HCT116 (cell line): ENCODE measurements around the gene A3GALT2. TPM values are rescaled to one million over a fixed set of nuclear protein-coding genes. Genes with fewer than 3 reads are reported as not detected.

Source experiments
- ATAC-seq: fragments of 200-7000 bp; cut with Tn5 transposase; 2 replicates; pipeline ENCODE4 v1.9.1; 2020; ENCODE audit warnings: mild to moderate bottlenecking, moderate library complexity
- BruUV-seq: library from RNA; stranded (reverse); fragments of 400-500 nt; replicated peaks from 2 replicates; lab custom pipeline; 2021; lab: Mats Ljungman, UMichigan
- CTCF ChIA-PET: fragments of 300-600 bp; sonication (Branson Sonifier 250); formaldehyde crosslinking; loops from one replicate; lab custom pipeline; 2021; ENCODE audit warnings: antibody characterized with exemption; lab: Charles Lee
- POLR2A ChIA-PET: fragments of 300-600, 350-600 bp; sonication (Branson Sonifier 250); formaldehyde crosslinking; loops from one replicate; lab custom pipeline; 2021; ENCODE audit warnings: antibody characterized with exemption; lab: Charles Lee
- RAD21 ChIA-PET, 2 experiments: fragments of 300-600 bp; sonication (Branson Sonifier 250); formaldehyde crosslinking; loops; one replicate each; lab custom pipeline; 2023; ENCODE audit warnings: low total read pairs in 2 of 2; ENCODE audit not compliant: uncharacterized antibody in 2 of 2, unreplicated experiment in 2 of 2, low non-redundant PET in 1 of 2; lab: Charles Lee
- DNase-seq: peaks from one replicate; pipeline ENCODE4 v3.0.0-alpha.2; 2010; ENCODE audit warnings: low read depth, low spot score
- H2AFZ ChIP-seq: fragments of 200-600 bp; shearing (Covaris generic), sonication (generic); 2 replicates; pipeline ENCODE4 v1.6.1; 2017; ENCODE audit warnings: low read depth, mixed run types, mixed read lengths, antibody characterized with exemption, low read length; ENCODE audit not compliant: poor library complexity, severe bottlenecking
- H3K27ac ChIP-seq: 2 replicates; pipeline ENCODE4 v1.5.1; 2012; ENCODE audit warnings: low read depth, low read length
- H3K27me3 ChIP-seq: fragments of 200-600 bp; sonication (generic); 2 replicates; pipeline ENCODE4 v1.6.1; 2016; ENCODE audit warnings: mixed run types, low read length, mixed read lengths; ENCODE audit not compliant: insufficient read depth
- H3K36me3 ChIP-seq, 2 experiments: fragments of 200-500 bp in 1 of 2; fragments of 200-600 bp in 1 of 2; sonication (Bioruptor generic) in 1 of 2; sonication (generic) in 1 of 2; 2 replicates each; pipeline versions ENCODE4 v1.5.1 to v1.6.1; 2014 to 2016; ENCODE audit warnings: low read length in 2 of 2, inconsistent platforms in 1 of 2, mixed read lengths in 1 of 2, mixed run types in 1 of 2; ENCODE audit not compliant: insufficient read depth in 2 of 2, control insufficient read depth in 1 of 2
- H3K4me1 ChIP-seq, 2 experiments: fragments of 200-600 bp in 1 of 2; sonication (generic) in 1 of 2; 2 replicates each; pipeline versions ENCODE4 v1.5.1 to v1.6.1; 2012 to 2017; ENCODE audit warnings: low read length in 2 of 2, inconsistent platforms in 1 of 2, mild to moderate bottlenecking in 1 of 2, mixed read lengths in 1 of 2, mixed run types in 1 of 2, moderate library complexity in 1 of 2; ENCODE audit not compliant: insufficient read depth in 2 of 2, control insufficient read depth in 1 of 2
- H3K4me2 ChIP-seq: fragments of 200-600 bp; sonication (generic); 2 replicates; pipeline ENCODE4 v1.6.1; 2017; ENCODE audit warnings: mixed run types, low read length, mixed read lengths
- H3K4me3 ChIP-seq, 2 experiments: fragments of 200-600 bp in 1 of 2; sonication (generic) in 1 of 2; replicated peaks in 1 of 2; 2 replicates each; pipeline ENCODE4 v1.5.1; 2011 to 2016; ENCODE audit warnings: low read length in 2 of 2, control low read depth in 1 of 2, low read depth in 1 of 2, mild to moderate bottlenecking in 1 of 2, mixed read lengths in 1 of 2, mixed run types in 1 of 2
- H3K79me2 ChIP-seq: fragments of 200-600 bp; sonication (generic); 2 replicates; pipeline ENCODE4 v1.6.1; 2017; ENCODE audit warnings: mild to moderate bottlenecking, mixed run types, low read length, moderate library complexity, mixed read lengths; ENCODE audit not compliant: insufficient read depth
- H3K9ac ChIP-seq: fragments of 200-600 bp; sonication (generic); 2 replicates; pipeline ENCODE4 v1.6.1; 2016; ENCODE audit warnings: low read length, mixed read lengths
- H3K9me2 ChIP-seq: fragments of 200-600 bp; sonication (generic), shearing (Covaris generic); 2 replicates; pipeline ENCODE4 v1.6.1; 2017; ENCODE audit warnings: mixed run types, mild to moderate bottlenecking, moderate library complexity; ENCODE audit not compliant: insufficient read depth
- H3K9me3 ChIP-seq, 2 experiments: fragments of 200-500 bp in 1 of 2; fragments of 200-600 bp in 1 of 2; sonication (Bioruptor generic) in 1 of 2; sonication (generic) in 1 of 2; 2 replicates each; pipeline ENCODE4 v1.6.1; 2014 to 2017; ENCODE audit warnings: low read length in 2 of 2, mixed read lengths in 2 of 2, inconsistent platforms in 1 of 2, low read depth in 1 of 2, mild to moderate bottlenecking in 1 of 2, mixed run types in 1 of 2, moderate library complexity in 1 of 2; ENCODE audit not compliant: control insufficient read depth in 1 of 2, insufficient read depth in 1 of 2
- H4K20me1 ChIP-seq: fragments of 200-600 bp; sonication (generic), shearing (Covaris generic); 2 replicates; pipeline ENCODE4 v1.6.1; 2017; ENCODE audit warnings: mixed run types, mild to moderate bottlenecking, moderate library complexity; ENCODE audit not compliant: insufficient read depth
- CBX3 ChIP-seq: IDR thresholded peaks from 2 replicates; pipeline ENCODE4 v1.6.1; 2012; ENCODE audit warnings: low read depth
- ELF1 ChIP-seq: IDR thresholded peaks from 2 replicates; pipeline ENCODE4 v1.6.1; 2012; ENCODE audit warnings: low read depth, borderline replicate concordance
- EZH2 ChIP-seq: fragments of 200-600 bp; sonication (generic); IDR thresholded peaks from 2 replicates; pipeline ENCODE4 v1.6.1; 2017; ENCODE audit warnings: antibody characterized with exemption, mixed run types
- FOSL1 ChIP-seq: IDR thresholded peaks from 2 replicates; pipeline ENCODE4 v1.6.1; 2012; ENCODE audit warnings: low read depth
- MAX ChIP-seq: IDR thresholded peaks from 2 replicates; pipeline ENCODE4 v1.6.1; 2012
- POLR2A ChIP-seq: IDR thresholded peaks from 2 replicates; pipeline ENCODE4 v1.7.0; 2011; ENCODE audit warnings: borderline replicate concordance; ENCODE audit not compliant: insufficient read depth, insufficient read length; ENCODE audit errors: extremely low read depth
- POLR2AphosphoS5 ChIP-seq: IDR thresholded peaks from 2 replicates; pipeline ENCODE4 v1.6.1; 2011; ENCODE audit warnings: mild to moderate bottlenecking, low read depth, low read length, moderate library complexity
- RAD21 ChIP-seq: IDR thresholded peaks from 2 replicates; pipeline ENCODE4 v1.6.1; 2012; ENCODE audit warnings: low read depth, mild to moderate bottlenecking
- REST ChIP-seq: IDR thresholded peaks from 2 replicates; pipeline ENCODE4 v1.6.1; 2012; ENCODE audit warnings: low read depth
- SP1 ChIP-seq: IDR thresholded peaks from 2 replicates; pipeline ENCODE4 v1.6.1; 2012; ENCODE audit warnings: low read depth
- SRF ChIP-seq: IDR thresholded peaks from 2 replicates; pipeline ENCODE4 v1.6.1; 2012; ENCODE audit warnings: low read depth
- YY1 ChIP-seq: IDR thresholded peaks from 2 replicates; pipeline ENCODE4 v1.6.1; 2011; ENCODE audit warnings: low read length, low read depth, moderate library complexity, mild to moderate bottlenecking; ENCODE audit not compliant: insufficient replicate concordance; ENCODE audit errors: extremely low read depth
- ZNF274 ChIP-seq: fragments of 200-500 bp; sonication (Bioruptor generic); IDR thresholded peaks from 2 replicates; pipeline ENCODE4 v1.6.1; 2014; ENCODE audit warnings: mild to moderate bottlenecking, low read depth, low read length, inconsistent platforms
- intact Hi-C: fragments of 100-400 bp; cut with micrococcal nuclease; formaldehyde crosslinking; loops from 2 replicates; pipeline ENCODE4 v1.10.0; 2022
- total RNA-seq: library from RNA; stranded (reverse); gene quantifications from one replicate; pipeline ENCODE4 v1.2.1, GENCODE V29; 2021; ENCODE audit not compliant: unreplicated experiment

Gene A3GALT2
- total RNA-seq, 1 experiment from 2014 or later: not detected

GRCh38 chr1:33271666-33272505, 49.0 kb downstream of the A3GALT2 start:
- no peak for ATAC-seq

DNA sequence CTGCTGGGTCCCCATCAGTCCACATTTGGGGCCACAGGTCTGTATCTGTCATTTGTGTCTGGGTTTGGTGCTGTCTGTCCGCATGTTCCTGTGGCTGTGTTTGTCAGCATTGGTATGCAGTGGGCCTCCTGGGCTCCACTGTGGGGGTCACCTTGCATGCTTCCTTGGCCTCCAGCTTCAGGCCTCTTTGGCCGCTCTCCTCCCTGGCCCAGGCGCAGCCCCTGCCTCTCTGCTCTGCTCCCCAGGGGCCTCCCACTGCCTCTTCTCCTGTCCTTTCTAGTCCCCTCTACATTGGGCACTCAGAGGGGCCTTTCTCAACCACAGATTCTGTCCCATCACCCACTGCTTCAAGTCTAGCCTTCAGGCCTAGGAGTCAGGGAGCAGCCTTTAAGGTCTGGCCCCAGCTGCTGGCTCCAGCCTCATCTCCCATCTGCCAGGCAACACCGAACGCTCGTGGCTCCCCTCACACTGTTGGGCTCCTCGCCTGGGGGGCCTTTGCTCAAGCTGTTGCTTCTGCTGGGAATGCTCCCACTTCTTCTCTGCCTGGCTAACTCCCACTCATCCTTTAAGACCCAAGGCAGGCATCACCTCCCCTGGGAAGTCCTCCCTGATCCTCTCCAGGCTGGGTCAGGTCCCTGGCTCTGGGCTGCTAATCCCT, 50.0 kb downstream of the A3GALT2 start:
- Histone ChIP-seq H2AFZ (no peak overlapping the region), H3K9me2 (no peaks in the 10 kb centered on the region), H3K27me3 (no peaks in the 10 kb centered on the region), H3K4me3 (no peak overlapping the region), H3K79me2 (no peaks in the 10 kb centered on the region), H3K4me1 (no peaks in the 10 kb centered on the region), H3K36me3 (no peaks in the 10 kb centered on the region), H3K9me3 (no peaks in the 10 kb centered on the region), H4K20me1 (no peaks in the 10 kb centered on the region), H3K9ac (no peak overlapping the region), H3K4me2 (no peak overlapping the region), H3K27ac (no peak overlapping the region; the same call in 1 of the 2 replicates)
- intact Hi-C loops: no loop called here
- no peak for ATAC-seq
- no peak for TF ChIP-seq REST
- TF ChIP-seq ZNF274: no peak
- no peak for DNase-seq
- RAD21 ChIA-PET: no interaction called here
- BruUV-seq: no TSS peak
- POLR2A ChIA-PET: no interaction called here
- CTCF ChIA-PET: no interaction called here

More at GRCh38 chr1:33271666-33272505, 49.0 kb downstream of the A3GALT2 start:
- Histone ChIP-seq H3K9me3 (no peaks in the 10 kb centered on the region), H4K20me1 (no peaks in the 10 kb centered on the region), H3K4me3 (no peak overlapping the region), H2AFZ (no peak overlapping the region), H3K4me1 (no peaks in the 10 kb centered on the region)
- POLR2A ChIA-PET: no interaction called here
- BruUV-seq: no TSS peak
- TF ChIP-seq SRF: no peak
- no peak for TF ChIP-seq MAX
- TF ChIP-seq FOSL1: no peak
- no peak for TF ChIP-seq SP1
- TF ChIP-seq ELF1: no peak
- TF ChIP-seq POLR2AphosphoS5: no peak
- no peak for TF ChIP-seq CBX3
- no peak for TF ChIP-seq EZH2
- no peak for TF ChIP-seq YY1
- TF ChIP-seq POLR2A: no peak
- no peak for TF ChIP-seq RAD21
- TF ChIP-seq, all 23 proteins: peak for 0
- no peak for DNase-seq
- ChIA-PET CTCF (no interaction called here), RAD21 (no interaction called here)
- no peaks in the 10 kb centered on the region for H3K9me2 ChIP-seq
- H3K27ac ChIP-seq: no peak overlapping the region; the same call in 1 of the 2 replicates
- H3K27me3 ChIP-seq: no peaks in the 10 kb centered on the region
- intact Hi-C loops: no loop called here
- H3K9ac ChIP-seq: no peak overlapping the region
- H3K79me2 ChIP-seq: no peaks in the 10 kb centered on the region
- H3K36me3 ChIP-seq: no peaks in the 10 kb centered on the region
- H3K4me2 ChIP-seq: no peak overlapping the region
